Omental fat pad (tissue), 4 donors: ENCODE measurements around the gene PARM1. TPM values are rescaled to one million over a fixed set of nuclear protein-coding genes. Genes with fewer than 3 reads are reported as not detected.

ENCODE experiments used
- ATAC-seq: fragments of 150-250 bp; one replicate; pipeline ENCODE4 v1.9.1; 2016; ENCODE audit warnings: mild to moderate bottlenecking, moderate library complexity; ENCODE audit not compliant: low FRiP score
- DNase-seq: peaks from one replicate; pipeline ENCODE4 v3.0.0-alpha.2; 2019; ENCODE audit warnings: low spot score
- total RNA-seq, 4 donors: library from RNA; depleted of rRNA; stranded (reverse); fragments of >200 nt; gene quantifications; one replicate each; pipeline ENCODE4 v1.1.0, GENCODE V29; 2016
- TF ChIP-seq, protein P1 (sequence below), 3 donors: fragments of 450-650 bp; IDR thresholded peaks; one replicate each; pipeline ENCODE4 v1.5.1; 2016 to 2017; ENCODE audit warnings: antibody characterized with exemption in 3 of 3, mild to moderate bottlenecking in 3 of 3, moderate library complexity in 2 of 3

The PARM1 gene
- total RNA-seq, 4 donors from 2014 or later = 25.4 to 99.8 (median 32.6) TPM

DNA sequence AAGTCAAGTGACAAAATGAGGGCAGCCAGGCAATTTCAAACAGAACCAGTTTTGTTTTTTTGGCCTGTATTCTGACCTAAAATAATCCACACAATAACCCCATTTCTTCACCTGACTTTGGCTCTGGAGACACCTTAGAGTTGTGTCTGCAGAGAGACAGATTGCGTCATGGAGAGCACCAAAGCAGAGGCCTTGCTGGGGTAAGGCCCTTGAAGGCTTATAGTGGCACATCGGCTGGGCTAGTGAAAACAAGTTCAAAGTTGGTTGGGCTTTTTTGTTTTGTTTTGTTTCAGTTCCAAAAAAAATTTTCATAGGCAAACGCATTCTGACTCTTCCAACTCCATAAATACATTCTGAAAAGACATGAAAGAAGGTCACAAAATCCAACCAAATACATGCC lies 34.4 kb downstream of the PARM1 start:
- TF ChIP-seq, protein P1, sequence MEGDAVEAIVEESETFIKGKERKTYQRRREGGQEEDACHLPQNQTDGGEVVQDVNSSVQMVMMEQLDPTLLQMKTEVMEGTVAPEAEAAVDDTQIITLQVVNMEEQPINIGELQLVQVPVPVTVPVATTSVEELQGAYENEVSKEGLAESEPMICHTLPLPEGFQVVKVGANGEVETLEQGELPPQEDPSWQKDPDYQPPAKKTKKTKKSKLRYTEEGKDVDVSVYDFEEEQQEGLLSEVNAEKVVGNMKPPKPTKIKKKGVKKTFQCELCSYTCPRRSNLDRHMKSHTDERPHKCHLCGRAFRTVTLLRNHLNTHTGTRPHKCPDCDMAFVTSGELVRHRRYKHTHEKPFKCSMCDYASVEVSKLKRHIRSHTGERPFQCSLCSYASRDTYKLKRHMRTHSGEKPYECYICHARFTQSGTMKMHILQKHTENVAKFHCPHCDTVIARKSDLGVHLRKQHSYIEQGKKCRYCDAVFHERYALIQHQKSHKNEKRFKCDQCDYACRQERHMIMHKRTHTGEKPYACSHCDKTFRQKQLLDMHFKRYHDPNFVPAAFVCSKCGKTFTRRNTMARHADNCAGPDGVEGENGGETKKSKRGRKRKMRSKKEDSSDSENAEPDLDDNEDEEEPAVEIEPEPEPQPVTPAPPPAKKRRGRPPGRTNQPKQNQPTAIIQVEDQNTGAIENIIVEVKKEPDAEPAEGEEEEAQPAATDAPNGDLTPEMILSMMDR (IDR thresholded peaks at IDR 0.05) = no peak
- DNase-seq (no peak), ATAC-seq (no peak)

DNA sequence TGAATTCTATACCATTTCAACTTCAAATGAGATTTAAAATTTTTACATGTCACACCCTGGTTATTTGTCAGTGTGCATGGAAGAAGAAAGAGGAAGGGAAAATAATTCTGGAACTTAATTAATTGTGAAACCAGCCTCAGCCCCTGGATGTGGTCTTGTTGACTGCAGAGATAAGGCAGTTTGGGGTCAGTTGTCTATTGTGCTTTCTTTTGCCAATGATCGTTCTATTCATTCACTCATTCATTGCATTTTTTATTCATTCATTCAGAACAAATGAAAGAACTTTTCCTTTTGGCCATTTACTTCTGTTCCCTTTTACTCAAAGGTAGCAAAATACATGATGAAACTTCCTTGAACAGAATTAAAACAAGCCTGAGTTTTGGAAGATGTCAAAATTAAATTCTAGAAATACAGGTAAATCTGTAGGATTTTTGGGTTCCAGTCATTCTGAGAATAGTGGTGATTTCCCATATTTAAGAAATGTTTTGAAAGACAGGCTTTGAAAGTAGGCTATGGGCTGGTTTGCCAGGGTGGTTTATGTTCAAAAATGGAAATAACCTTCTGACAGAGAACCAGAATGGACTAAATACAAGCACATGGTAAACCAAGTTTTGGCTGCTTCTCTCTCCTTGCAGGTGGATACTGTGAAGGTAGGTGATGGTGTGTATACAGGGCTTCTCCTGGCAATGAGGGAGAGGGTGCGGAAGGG lies 35.7 kb downstream of the PARM1 start:
- TF ChIP-seq, protein P1 (IDR thresholded peaks at IDR 0.05) = no peak
- ATAC-seq (no peak), DNase-seq (no peak)

DNA sequence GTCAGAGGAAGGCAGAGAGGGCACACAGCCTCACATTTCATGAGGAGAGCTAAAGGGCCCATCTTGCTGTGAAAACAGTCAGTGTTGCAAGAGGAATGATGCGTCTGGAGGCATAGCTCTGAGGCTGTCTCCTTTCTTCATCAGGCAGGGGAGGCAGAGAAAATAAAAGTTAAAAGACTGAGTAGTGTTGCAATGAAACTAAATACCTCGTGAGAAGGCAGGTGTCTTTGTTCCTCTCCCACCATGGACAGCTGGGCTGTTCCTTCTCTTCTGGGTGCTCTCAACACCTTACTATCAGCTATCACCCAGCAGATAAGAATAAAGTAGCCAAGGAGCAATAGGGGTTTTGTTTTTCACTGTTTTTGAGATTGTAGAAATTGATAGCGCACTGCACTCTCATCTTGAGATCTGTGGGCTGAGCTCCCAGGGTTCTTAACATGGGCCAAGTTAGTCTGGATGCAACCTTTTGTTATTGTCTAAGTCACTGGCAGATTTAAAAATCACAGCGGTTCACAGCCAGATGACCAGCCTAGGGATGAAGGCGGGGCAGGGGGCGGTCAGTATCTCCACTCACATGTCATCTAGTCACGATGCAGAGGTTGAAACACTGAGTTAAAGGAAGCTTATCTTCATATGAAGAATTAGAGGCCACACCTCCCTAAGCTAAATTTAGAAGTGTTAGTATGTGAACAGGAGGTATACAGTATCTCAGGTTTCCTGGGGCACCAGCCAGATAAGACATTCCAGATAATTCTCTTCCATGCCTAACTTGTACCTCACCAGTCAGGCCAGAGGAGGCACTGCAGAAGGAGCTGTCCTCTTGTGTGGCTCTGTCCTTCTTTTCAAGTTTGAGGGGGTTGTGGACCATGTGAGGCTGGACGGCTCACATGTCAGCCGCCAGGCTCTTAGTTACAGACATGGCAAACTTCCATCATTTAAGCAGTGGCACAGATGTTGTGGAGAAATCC lies 36.9 kb downstream of the PARM1 start:
- TF ChIP-seq, protein P1 (IDR thresholded peaks at IDR 0.05) = no peak
- DNase-seq (no peak), ATAC-seq (no peak)

DNA sequence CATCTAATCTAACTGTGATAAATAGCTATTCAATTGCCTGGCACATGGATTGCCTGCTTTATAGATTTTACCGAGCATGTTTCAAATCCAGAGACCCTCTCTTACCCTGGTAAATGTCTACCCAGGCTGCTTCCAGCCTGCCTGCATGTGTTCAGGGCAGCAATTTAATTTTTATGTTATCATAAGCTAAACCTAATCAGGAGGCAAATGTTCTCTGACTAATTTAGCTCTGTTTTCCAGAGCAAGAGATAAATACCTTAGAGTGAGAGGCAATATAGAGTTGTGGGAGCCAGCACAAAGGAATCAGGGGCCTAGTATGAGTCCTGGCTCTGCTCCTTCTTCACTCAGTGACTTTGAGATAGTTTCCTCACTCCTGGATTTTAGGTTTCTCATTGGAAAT lies 37.7 kb downstream of the PARM1 start:
- TF ChIP-seq, protein P1 (IDR thresholded peaks at IDR 0.05) = no peak
- DNase-seq (no peak), ATAC-seq (no peak)

DNA sequence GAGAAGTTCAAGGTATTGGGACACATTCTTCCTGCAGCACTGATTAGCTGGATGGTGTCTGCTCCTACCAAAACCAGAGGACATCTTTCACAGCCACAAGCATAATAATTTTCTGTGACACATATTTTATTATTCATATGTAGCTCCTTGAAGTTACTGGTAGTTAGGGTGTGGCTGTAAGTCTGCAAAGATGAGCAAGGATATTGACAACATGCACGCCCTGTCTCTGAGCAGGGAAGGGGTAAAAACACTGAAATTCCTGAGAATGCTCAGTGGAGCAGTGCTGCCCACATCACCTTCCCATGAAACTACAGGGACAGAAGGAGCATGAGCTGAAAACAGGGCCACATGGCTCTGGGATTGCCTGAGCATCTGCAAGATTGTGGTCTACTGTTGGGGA lies 38.9 kb downstream of the PARM1 start:
- no peak for ATAC-seq
- TF ChIP-seq, protein P1 (IDR thresholded peaks at IDR 0.05) = no peak
- no peak for DNase-seq

DNA sequence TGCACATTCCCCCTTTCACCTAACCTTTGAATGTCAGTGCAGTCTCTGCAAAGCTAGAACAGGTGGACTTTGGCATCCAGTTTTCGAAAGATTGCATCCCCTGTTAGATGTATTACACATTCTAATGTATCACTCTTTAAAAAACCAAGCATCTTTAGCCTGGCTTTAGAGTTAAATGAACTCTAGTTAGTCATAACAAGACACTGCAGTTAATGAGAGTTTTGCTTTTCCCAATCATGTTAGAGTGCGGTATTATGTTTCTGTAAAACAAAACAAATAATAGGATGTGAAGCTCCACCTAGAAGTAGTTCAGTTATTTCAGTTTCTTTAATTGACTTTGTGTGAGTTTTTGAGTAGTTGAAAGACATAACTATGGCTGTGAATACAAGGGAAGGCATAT lies 42.2 kb downstream of the PARM1 start:
- TF ChIP-seq, protein P1 (IDR thresholded peaks at IDR 0.05) = no peak
- no peak for ATAC-seq
- no peak for DNase-seq
